Fibroblast of villous mesenchyme (primary cell): ENCODE results near the gene VWA5B1. TPM values are rescaled to one million over a fixed set of nuclear protein-coding genes. Genes with fewer than 3 reads are reported as not detected.

ENCODE experiments used
- DNase-seq: peaks from one replicate; pipeline ENCODE4 v3.0.0-alpha.2; 2010; ENCODE audit warnings: low read depth
- H3K4me3 ChIP-seq: 2 replicates; pipeline ENCODE4 v1.5.1; 2011; ENCODE audit warnings: low read depth, mild to moderate bottlenecking, low read length
- CTCF ChIP-seq: IDR thresholded peaks from 2 replicates; pipeline ENCODE4 v1.5.1; 2012; ENCODE audit warnings: low read depth, mild to moderate bottlenecking, low read length; ENCODE audit not compliant: insufficient read depth
- total RNA-seq: library from RNA; depleted of rRNA; stranded (reverse); fragments of >200 nt; gene quantifications from 2 replicates; pipeline ENCODE4 v1.2.3, GENCODE V29; 2012

Gene VWA5B1
- not detected in 2 replicates for total RNA-seq

- H3K4me3 ChIP-seq = no peak within 1 kb of the TSS
- TF ChIP-seq CTCF = no peak
- peak; percentile 6 for DNase-seq
These were observed at the start of gene VWA5B1 for GRCh38 chr1:20290624-20291597. VWA5B1 (plus strand) TSS chr1:20290875; CDS start chr1:20310602, 19,727 bp downstream.

GRCh38 chr1:20242890-20243479, 47.7 kb upstream of the VWA5B1 start:
- no peak overlapping the region for H3K4me3 ChIP-seq
- TF ChIP-seq CTCF = no peak
- DNase-seq = no peak

- no peak for DNase-seq
- no peak for TF ChIP-seq CTCF
- H3K4me3 ChIP-seq = no peak overlapping the region
These were observed 41.6 kb upstream of the VWA5B1 start for GRCh38 chr1:20248971-20249612.

GRCh38 chr1:20250340-20250989, 40.2 kb upstream of the VWA5B1 start:
- H3K4me3 ChIP-seq = no peak overlapping the region
- no peak for TF ChIP-seq CTCF
- DNase-seq = peak; percentile 4

- TF ChIP-seq CTCF = no peak
- no peak for DNase-seq
These were observed 38.1 kb upstream of the VWA5B1 start for GRCh38 chr1:20252587-20252986.

GRCh38 chr1:20255666-20256065, 35.0 kb upstream of the VWA5B1 start:
- H3K4me3 ChIP-seq = no peak overlapping the region
- DNase-seq = peak; percentile 60

More at GRCh38 chr1:20252587-20252986, 38.1 kb upstream of the VWA5B1 start:
- no peak overlapping the region for H3K4me3 ChIP-seq

More at GRCh38 chr1:20255666-20256065, 35.0 kb upstream of the VWA5B1 start:
- no peak for TF ChIP-seq CTCF
